WI38 (cell line): Measurements from ENCODE around the gene RAMACL.

Experiments used
- H3K4me3 ChIP-seq: 2 replicates; pipeline ENCODE4 v1.5.1; 2011; ENCODE audit warnings: low read depth, mild to moderate bottlenecking, control low read depth, low read length
- CTCF ChIP-seq: IDR thresholded peaks from 2 replicates; pipeline ENCODE4 v1.5.1; 2012; ENCODE audit warnings: low read depth, mild to moderate bottlenecking, control low read depth, low read length

Gene RAMACL

DNA sequence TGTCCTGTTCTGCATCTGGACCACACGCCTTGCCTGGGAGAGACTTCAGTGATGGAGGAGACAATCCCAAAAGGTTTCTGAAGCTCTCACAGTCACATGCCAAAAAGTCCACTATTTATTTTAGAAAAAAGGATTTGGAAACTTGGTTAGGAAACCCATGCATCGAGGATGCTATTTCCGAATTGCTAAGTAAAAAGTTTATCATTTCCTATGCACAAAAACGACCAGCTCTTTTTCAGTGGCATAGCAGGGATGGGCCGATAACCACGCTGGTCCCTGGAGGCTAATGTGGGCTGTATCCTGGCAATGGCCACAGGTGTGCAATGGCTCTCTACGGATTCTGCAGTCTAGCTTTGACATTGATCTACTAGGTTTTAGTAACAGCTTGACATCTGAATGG is 33.9 kb downstream of the RAMACL start:
- no peak overlapping the region for H3K4me3 ChIP-seq

DNA sequence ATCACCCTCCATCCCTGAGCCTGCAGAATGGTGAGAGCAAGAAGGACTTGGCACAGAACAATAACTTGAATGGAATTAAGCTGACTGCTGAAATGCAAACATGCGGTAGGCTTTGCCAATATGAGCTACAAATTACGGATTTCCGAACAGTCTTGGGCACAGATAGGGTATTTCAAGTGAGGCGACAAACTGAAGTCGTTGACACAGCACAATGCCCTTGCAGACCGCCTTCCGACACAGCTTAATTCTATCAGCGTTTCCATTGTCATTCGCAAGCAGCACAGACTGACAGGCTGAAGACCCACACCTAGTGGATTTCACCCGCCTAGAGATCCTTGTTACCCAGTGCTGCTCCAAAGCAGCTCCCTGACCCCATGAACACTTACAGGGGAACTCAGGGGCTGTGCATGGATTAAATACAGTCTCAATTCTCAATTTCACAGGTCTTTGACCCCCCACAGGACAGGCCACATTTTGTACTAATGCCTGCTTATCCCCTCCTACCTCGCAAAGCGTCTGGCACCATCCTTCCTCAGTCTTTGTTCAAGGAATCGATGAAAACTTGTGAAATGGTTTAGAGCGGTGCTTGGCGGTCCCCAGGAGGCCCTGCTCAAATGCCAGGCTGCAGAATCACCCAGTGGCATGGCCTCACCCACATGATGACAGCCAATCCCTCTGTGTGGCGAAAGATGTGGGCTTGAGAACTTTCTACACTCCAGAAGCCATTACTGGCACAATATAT is 34.6 kb downstream of the RAMACL start:
- H3K4me3 ChIP-seq = no peak overlapping the region
- TF ChIP-seq CTCF = no peak

More for the DNA sequence above, 33.9 kb downstream of the RAMACL start:
- no peak for TF ChIP-seq CTCF

DNA sequence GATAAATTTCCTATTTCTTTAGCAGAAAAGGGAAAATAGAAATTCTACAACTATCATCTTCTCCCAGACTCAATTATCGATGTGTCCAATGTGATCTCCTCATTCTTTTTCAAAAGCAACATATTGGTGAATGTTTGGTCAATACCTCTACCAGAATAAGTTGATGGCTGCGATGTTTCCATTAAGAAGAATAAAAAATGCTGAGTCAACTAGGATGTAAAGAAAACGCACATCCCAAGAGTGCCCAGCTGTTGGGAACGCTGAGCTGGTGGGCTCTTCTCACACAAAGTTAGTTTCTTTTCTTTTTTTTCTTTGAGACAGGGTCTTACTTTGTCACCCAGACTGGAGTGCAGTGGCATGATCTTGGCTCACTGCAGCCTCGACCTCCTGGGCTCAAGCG is 39.8 kb downstream of the RAMACL start:
- no peak overlapping the region for H3K4me3 ChIP-seq
- TF ChIP-seq CTCF = no peak

- H3K4me3 ChIP-seq = no peak overlapping the region
- TF ChIP-seq CTCF = no peak
Observed at GRCh38 chr6:166545156-166546034, 41.1 kb downstream of the RAMACL start.

GRCh38 chr6:166544296-166544605 is 42.2 kb downstream of the RAMACL start:
- no peak for TF ChIP-seq CTCF
- H3K4me3 ChIP-seq = no peak overlapping the region

DNA sequence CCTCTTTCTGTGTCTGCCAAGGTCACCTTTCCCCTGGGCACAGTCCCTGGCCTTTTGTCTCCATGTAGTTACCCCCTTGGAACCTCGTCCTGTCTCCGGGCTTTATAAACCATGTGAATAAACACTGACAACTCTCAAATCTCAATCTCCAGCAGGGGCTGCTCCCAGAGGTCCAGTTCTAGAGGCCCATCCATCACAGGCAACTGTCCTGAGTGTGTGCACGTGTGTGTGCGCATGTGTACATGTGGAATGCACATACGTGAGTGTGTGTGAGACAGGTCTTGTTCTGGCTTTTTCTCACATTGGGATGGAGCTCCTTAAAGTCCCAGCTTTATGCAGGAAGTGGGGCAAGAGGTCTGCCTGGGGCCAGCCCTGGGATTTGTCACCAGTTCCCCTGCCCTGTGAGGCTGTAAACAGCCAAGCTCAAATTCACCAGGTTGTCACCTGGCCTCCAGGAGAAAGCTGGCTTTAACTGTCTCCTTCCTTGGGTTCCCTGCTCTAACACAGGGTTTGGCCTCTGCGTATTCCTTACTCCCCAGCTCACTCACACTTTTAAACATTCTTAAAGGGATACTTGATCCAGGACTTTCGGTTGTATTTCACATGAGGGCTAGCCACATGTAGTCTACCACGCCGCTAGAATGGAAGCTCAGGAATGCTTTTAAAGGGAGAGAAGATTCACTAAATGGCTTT is 42.7 kb downstream of the RAMACL start:
- no peak for TF ChIP-seq CTCF
- no peak overlapping the region for H3K4me3 ChIP-seq

DNA sequence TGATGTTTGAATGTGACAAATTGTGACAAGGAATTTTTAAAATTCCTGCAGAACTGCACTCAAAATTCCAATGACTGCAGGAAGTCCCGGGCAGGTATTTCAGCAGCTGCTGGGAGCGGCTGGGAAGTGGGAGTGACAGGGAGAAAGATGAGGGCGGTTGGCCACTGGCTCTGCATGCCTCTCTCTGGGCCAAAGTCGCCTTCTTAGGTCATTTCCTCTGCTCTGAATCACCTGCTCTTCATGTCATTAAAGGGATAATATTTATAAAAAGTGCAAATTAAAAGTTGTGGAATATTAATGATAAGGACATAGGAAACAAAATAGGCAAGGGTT is 43.9 kb downstream of the RAMACL start:
- TF ChIP-seq CTCF = no peak
- H3K4me3 ChIP-seq = no peak overlapping the region
